Amniotic epithelial cell (primary cell): ENCODE results near the gene DUOXA1.
"Not testable (repeated sequence)": the region's sequence is repeated elsewhere in the genome, so short reads cannot be mapped to it uniquely, and the experiment has no call there.

Experiments
- DNase-seq: peaks from one replicate; pipeline ENCODE4 v3.0.0-alpha.2; 2010; ENCODE audit warnings: low read depth

The DUOXA1 gene

GRCh38 chr15:45150997-45151396 lies 21.3 kb upstream of the DUOXA1 start:
- DNase-seq, result no peak

- no peak for DNase-seq
These were observed 20.8 kb upstream of the DUOXA1 start for GRCh38 chr15:45150481-45150880.

DNA sequence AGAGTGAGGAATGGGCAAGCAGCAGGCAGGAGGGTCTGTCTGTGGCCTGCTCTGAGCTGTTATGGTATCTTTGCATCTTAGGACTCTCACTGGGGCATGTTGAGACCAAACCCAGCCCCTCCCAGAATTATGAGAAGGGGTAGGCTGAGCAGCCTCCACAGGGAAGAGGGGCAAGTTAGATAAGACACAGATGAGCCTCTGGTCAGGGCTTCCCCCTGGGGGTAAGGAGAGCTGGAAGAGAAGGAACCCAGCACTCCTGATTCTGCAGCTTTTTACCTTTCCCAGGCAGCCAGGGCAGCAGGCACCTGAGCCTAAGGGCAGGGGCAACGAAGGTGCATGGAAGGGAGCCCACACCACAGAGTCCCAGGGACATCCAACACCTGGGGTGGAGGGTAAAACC lies 19.4 kb upstream of the DUOXA1 start:
- no peak for DNase-seq

DNA sequence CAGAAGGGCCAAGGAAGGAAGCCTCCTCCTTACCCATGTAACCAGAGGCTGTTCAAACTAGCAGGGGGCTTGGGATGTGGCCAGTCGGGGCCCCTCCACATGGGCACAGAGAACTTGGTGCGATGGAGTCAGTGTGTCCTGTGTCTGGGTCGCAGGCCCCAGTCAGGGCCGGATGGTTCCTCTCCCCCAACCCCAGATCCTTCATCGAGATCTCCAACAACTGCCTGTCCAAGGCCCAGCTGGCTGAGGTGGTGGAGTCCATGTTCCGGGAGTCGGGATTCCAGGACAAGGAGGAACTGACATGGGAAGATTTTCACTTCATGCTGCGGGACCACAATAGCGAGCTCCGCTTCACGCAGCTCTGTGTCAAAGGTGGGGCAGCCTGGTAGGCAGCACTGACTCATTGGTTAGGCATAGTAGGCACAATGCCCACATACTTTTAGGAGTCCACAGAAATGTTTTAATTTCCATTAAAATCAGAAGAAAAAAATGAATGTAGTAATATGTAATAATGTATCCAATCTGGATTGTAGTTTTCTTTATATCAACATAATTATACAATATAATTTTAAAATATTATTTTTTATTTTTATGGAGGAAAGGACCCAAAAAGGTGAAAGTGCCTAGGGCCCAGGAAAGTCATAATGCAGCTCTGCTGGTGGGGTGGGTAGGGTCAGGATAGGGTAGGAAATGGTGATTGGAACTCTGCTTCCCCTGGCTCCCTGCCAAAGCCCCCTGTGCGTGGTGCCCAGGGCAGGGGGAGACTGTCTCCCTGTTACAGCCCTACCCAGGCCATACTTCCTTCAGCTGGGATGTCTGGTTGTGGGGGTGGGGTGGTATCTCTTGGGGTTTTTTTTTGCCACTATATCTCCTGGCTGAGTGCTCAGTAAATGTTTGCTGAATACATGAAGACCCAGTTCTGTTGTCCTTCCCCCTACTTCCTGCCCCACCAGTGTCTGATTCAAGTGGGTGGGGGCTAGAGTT lies 18.7 kb upstream of the DUOXA1 start:
- no peak for DNase-seq

- no peak for DNase-seq
These were observed 17.9 kb upstream of the DUOXA1 start for GRCh38 chr15:45147606-45148005.

DNA sequence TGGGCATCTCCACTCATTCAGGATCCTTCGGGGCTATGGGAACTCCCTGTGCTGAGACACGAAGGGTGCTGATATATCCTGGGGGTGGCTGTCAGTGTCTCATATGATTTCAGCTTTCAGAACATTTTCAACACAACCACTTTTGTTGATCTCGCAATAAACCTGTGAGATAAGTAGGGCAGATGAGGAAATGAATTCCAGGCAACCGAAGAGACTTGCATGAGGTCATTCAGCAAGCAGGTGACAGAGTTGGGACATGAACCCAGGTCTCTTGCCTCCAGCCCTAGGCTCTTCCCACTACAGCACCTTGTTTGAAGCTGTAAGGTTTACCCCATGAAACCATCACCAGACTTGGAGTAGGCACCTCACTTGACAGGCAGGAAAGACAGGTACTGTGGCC lies 16.7 kb upstream of the DUOXA1 start:
- DNase-seq, result peak; percentile 73

DNA sequence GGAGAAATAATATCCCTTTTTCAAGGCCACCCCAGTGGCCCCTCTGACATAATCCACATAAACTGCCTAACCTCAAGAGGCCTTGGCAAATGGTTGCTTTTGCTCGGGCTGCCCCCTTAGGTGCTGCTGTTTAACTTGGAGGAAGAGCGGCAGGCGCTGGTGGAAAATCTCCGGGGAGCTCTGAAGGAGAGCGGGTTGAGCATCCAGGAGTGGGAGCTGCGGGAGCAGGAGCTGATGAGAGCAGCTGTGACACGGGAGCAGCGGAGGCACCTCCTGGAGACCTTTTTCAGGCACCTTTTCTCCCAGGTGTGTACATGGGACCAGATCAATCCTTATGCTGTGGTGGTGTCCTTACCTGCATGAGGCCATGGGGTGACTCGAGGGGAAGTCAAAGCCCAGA lies 15.1 kb upstream of the DUOXA1 start:
- no peak for DNase-seq

DNA sequence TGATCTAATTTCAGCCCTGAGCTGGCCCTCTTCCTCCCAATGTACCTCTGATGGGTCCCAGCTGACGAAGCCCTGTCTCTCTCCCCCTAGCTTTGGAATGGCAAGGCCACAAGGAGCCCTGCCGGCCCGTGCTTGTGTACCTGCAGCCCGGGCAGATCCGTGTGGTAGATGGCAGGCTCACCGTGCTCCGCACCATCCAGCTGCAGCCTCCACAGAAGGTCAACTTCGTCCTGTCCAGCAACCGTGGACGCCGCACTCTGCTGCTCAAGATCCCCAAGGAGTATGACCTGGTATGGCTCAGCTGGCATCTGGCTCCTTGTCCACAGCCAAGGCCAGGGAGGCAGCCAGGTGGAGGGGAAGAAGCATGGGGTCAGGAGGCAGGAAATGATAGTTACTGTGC lies 14.3 kb upstream of the DUOXA1 start:
- DNase-seq, result no peak

DNA sequence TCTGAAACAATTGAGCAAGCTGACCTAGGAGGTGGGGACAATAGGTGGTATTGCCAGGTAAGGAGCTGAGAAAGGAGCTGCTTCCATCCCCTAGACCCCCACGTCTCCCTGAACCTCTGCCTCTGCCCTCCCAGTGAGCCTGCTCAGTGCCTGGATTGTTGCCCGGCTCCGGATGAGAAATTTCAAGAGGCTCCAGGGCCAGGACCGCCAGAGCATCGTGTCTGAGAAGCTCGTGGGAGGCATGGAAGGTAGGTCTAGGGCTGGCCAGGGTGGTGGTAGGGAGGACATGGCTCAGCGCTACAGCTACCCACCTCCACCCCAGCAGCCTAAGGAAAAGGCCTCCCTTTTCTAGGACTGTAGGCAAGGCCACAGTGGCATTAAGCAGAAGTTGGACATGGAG lies 13.4 kb upstream of the DUOXA1 start:
- DNase-seq, result no peak

DNA sequence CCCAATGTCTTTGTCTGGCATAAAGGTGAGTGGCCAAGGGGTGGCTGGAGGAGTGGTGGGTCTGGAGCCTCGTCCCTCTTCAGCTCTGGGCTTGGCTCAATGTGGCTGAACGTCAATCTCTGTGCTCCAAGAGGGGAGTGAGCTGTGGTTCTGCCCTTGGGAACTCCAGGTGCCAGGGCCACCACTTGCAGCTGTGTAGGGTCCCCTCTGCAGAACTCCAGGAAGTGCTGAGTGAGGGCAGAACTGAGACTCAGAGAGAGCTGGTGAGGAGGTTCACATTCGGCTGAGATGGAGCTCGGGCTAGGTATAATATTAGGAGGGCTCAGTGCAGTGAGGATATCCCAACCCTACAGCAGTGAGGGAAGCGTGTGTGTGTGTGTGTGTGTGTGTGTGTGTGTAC lies 11.7 kb upstream of the DUOXA1 start:
- DNase-seq, result no peak

- no peak for DNase-seq
These were observed 11.0 kb upstream of the DUOXA1 start for GRCh38 chr15:45140557-45141250.

DNA sequence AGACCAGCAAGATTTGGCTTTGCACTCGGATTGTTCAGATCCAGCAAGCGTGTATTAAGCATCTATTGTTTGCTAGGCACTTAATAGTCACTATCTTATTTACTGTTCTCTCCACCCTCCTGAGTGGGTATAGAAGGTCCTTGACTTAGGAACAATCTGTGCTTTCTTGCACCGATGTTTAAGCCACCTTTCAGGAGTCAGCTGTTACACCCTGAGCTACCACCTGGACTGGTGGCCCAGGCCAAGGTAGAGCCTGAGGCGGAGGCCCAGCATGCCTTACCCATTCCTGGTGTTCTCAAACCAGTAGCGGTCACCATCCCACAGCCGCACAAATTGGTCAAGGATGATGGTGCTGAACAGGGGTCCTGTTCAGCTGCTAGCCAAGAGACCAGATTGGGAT lies 10.1 kb upstream of the DUOXA1 start:
- DNase-seq, result no peak

DNA sequence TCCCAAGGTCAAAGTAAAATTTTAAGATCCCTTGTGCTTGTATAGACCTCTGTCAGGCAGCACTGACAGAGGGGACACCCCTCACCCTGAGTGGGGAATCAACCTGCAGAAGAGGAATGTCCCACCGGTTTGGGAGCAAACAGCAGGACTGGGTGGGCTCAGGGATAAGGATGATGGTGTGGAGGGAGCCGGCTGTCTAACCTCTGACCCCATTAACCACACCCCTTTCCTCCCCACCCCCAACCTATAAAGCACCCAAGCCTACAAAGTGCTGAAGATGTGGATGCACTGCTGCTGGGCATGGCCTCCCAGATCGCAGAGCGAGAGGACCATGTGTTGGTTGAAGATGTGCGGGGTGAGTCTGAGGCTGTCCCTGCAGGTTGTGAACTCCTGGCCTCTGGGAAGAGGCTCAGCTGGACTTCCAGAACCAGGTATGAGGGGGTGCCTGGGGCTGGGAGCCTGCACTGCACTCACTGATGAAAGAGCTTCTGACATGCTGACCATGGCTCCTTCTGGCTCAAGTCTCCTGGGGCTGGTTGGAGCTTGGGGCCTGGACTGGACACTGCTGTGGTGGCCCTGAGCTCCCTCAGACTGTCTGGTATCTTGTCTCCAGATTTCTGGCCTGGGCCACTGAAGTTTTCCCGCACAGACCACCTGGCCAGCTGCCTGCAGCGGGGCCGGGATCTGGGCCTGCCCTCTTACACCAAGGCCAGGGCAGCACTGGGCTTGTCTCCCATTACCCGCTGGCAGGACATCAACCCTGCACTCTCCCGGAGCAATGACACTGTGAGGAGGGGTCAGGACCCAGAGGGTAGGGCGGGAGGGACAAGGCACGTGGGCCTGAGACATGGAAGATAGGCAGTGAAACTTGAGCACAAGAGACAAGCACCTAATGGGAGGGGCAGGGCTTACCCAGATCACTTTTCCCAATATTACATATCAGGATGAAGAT lies 9.4 kb upstream of the DUOXA1 start:
- no peak for DNase-seq

DNA sequence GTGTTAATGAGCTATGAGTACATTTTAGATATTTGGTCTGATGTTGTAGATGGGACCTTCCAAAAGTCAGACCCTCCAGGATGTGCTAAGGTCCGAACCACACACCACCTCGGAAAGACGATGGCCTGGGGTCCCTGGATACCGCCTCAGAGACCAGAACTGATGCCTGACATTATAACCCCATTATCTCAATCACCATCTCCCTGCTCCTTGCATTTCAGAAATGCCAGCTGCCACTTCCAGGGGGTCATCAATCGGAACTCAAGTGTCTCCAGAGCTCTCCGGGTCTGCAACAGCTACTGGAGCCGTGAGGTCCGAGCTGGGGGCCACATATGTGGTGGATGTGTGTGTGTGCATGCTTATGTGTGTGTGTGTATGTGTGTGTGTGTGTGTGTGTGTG lies 8.0 kb upstream of the DUOXA1 start:
- no peak for DNase-seq

DNA sequence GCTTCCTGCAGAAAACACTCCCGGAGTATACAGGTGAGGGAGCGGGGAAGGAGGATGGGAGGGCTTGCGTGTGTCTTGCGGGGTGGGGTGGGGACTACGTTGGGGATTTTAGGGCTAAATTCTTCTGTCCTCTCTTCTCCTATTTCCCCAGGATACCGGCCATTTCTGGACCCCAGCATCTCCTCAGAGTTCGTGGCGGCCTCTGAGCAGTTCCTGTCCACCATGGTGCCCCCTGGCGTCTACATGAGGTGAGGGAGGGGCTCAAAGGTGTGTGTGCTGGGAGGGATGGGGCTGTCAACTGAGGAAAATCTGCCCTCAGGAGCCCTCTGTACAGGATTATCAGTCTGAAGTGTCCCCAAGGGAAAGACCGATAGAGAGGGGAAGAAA lies 6.7 kb upstream of the DUOXA1 start:
- DNase-seq, result no peak

DNA sequence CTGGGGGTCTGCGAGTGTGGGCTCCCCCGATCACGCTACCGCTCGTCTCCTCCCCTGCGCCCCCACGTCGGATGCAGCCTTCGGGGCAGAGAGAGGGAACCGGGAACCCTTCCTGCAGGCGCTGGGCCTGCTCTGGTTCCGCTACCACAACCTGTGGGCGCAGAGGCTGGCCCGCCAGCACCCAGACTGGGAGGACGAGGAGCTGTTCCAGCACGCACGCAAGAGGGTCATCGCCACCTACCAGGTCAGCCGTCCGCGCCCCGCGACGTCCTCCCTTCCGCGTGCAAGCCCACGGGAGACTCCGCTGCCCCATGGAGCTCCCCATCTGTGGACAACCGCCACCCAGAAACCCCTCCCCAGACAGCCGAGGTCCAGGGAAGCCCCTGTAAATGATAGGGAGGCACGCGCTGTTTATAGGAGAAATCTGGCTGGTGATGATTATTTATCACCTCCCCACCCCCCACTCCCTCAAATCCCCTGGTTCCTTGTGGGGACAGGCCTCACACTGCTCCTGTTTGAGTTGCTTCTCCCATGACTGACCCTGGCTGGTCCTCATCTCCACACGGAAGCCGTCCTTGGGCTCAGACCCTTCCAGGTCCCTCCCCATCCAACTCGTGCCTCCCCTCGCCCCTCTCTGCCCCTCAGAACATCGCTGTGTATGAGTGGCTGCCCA lies 6.2 kb upstream of the DUOXA1 start:
- DNase-seq, result not testable (repeated sequence)

- no peak for DNase-seq
These were observed 5.3 kb upstream of the DUOXA1 start for GRCh38 chr15:45134682-45135604.

DNA sequence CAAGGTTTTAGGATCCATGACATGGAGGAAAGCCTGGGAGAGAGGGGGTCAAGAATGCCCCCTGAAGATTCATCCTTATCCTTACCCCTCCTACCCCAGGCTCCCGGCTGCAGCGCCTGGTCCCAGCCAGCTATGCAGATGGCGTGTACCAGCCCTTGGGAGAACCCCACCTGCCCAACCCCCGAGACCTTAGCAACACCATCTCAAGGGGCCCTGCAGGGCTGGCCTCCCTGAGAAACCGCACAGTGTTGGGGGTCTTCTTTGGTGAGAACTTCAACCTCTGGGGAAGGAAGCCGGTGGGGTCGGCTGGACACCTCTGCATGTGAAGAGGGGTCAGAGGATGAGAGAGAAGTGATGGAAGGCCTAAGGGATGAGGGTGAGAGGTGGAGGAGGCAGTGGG lies 4.4 kb upstream of the DUOXA1 start:
- DNase-seq, result no peak

- no peak for DNase-seq
These were observed 3.9 kb upstream of the DUOXA1 start for GRCh38 chr15:45133561-45133920.

- DNase-seq, result no peak
These were observed 3.3 kb upstream of the DUOXA1 start for GRCh38 chr15:45132844-45133560.
